ENCODE data around the gene POM121L2. TPM values are rescaled to one million over a fixed set of nuclear protein-coding genes. Genes with fewer than 3 reads are reported as not detected.

The POM121L2 gene
- total RNA-seq, 1 experiment from 2014 or later: not detected

- Mint-ChIP-seq H3K4me3 (no peak overlapping the region), H3K4me1 (peaks cover 3 to 17% of the 10 kb centered on the region in 2 experiments), H3K27ac (no peak overlapping the region), H3K36me3 (ENCODE audit: insufficient read depth in 1 of 3, low read depth in 3 of 3) (no peaks in the 10 kb centered on the region), H3K27me3 (ENCODE audit: low read depth) (peaks cover 28% of the 10 kb centered on the region), H3K9me3 (no peaks in the 10 kb centered on the region)
- peaks cover 6% of the 10 kb centered on the region for H3K23me2 ChIP-seq (ENCODE audit: insufficient read length, low read depth, low read length, poor library complexity, severe bottlenecking)
- no peak overlapping the region for H3K14ac ChIP-seq (ENCODE audit: insufficient read depth, low read length)
- TF ChIP-seq CTCF (conservative IDR thresholded peaks at IDR 0.05): no peak
- H4K5ac ChIP-seq (ENCODE audit: insufficient read length, low read depth, low read length): no peak overlapping the region
- no peaks in the 10 kb centered on the region; the same call in 1 of the 2 replicates for H3K27me3 ChIP-seq (ENCODE audit: insufficient read depth, low read length)
- H2AFZ ChIP-seq (ENCODE audit: low read length): no peak overlapping the region
- H3K4me1 ChIP-seq (ENCODE audit: insufficient read depth, low read length): no peaks in the 10 kb centered on the region
- no peak overlapping the region for H3K23ac ChIP-seq (ENCODE audit: insufficient read length, low read depth, low read length)
- H3K56ac ChIP-seq (ENCODE audit: insufficient read length, low read depth, low read length): no peak overlapping the region
- H3K79me2 ChIP-seq (ENCODE audit: insufficient read depth, low read length): no peaks in the 10 kb centered on the region
- H3K79me1 ChIP-seq (ENCODE audit: insufficient read depth, low read depth, low read length, poor library complexity, severe bottlenecking): no peaks in the 10 kb centered on the region
- no peak for DNase-seq
- no peak overlapping the region for H2BK15ac ChIP-seq (ENCODE audit: low read depth, low read length)
- H4K91ac ChIP-seq (ENCODE audit: insufficient read length, low read depth, low read length): no peak overlapping the region
- H3T11ph ChIP-seq (ENCODE audit: low read length): no peak overlapping the region
- H2BK5ac ChIP-seq (ENCODE audit: insufficient read length, low read length): no peak overlapping the region
- H3K4ac ChIP-seq (ENCODE audit: low read depth, low read length): no peak overlapping the region
- H2AK5ac ChIP-seq (ENCODE audit: insufficient read length, low read length): no peak overlapping the region
- H3K27ac ChIP-seq (ENCODE audit: insufficient read length, low read depth, low read length): no peak overlapping the region
- no peaks in the 10 kb centered on the region for H4K20me1 ChIP-seq (ENCODE audit: control insufficient read depth, insufficient read depth, insufficient read length)
- no peak overlapping the region for H3K18ac ChIP-seq (ENCODE audit: insufficient read length, low read depth, low read length)
- H4K8ac ChIP-seq (replicated peaks; ENCODE audit: insufficient read length, low read depth, low read length): no peak overlapping the region
- H2BK12ac ChIP-seq (ENCODE audit: insufficient read length, low read depth, low read length): no peak overlapping the region
- H2BK20ac ChIP-seq (ENCODE audit: low read depth, low read length, poor library complexity, severe bottlenecking): no peak overlapping the region
- H3K9me3 ChIP-seq (ENCODE audit: control insufficient read depth, low read depth, low read length): no peaks in the 10 kb centered on the region
- WGBS (ENCODE audit: extremely low coverage, insufficient read length, low lambda C conversion rate): no CpG with 5 or more reads among the region's 8 CpGs
- H3K4me2 ChIP-seq (ENCODE audit: insufficient read depth, insufficient read length, low read length): no peak overlapping the region
- H3K9ac ChIP-seq (ENCODE audit: extremely low read depth, insufficient read length, low read length): no peak overlapping the region
- H2BK120ac ChIP-seq (ENCODE audit: low read depth, low read length, poor library complexity, severe bottlenecking): no peak overlapping the region
Measured at GRCh38 chr6:27263886-27264285, 48.2 kb downstream of the POM121L2 start.
